Measurements from ENCODE around the gene ABCB8. TPM values are rescaled to one million over a fixed set of nuclear protein-coding genes. Genes with fewer than 3 reads are reported as not detected.
"Not testable (repeated sequence)": the region's sequence is repeated elsewhere in the genome, so short reads cannot be mapped to it uniquely, and the experiment has no call there.

Gene ABCB8
- total RNA-seq, 1 donor from 2014 or later, result 20.4 TPM

GRCh38 chr7:151035026-151035717 lies 6.9 kb downstream of the ABCB8 start:
- DNase-seq, result no peak

- DNase-seq, result no peak
These were observed 7.7 kb downstream of the ABCB8 start for GRCh38 chr7:151035902-151036301.

GRCh38 chr7:151038951-151039849 lies 10.9 kb downstream of the ABCB8 start:
- peak; percentile 96 for DNase-seq

GRCh38 chr7:151039850-151040548 lies 11.7 kb downstream of the ABCB8 start:
- DNase-seq, result no peak

- no peak for DNase-seq
These were observed 12.5 kb downstream of the ABCB8 start for GRCh38 chr7:151040616-151041375.

GRCh38 chr7:151043449-151043848 lies 15.2 kb downstream of the ABCB8 start:
- not testable (repeated sequence) for DNase-seq

GRCh38 chr7:151043959-151044358 lies 15.7 kb downstream of the ABCB8 start:
- DNase-seq, result no peak

GRCh38 chr7:151045262-151045661 lies 17.0 kb downstream of the ABCB8 start:
- no peak for DNase-seq

GRCh38 chr7:151045967-151046366 lies 17.7 kb downstream of the ABCB8 start:
- no peak for DNase-seq

- peak; percentile 20 for DNase-seq
These were observed 18.6 kb downstream of the ABCB8 start for GRCh38 chr7:151046603-151047573.

- DNase-seq, result no peak
These were observed 19.9 kb downstream of the ABCB8 start, which contains the start of gene ASIC3 for GRCh38 chr7:151047976-151048815. Gene ASIC3 (plus strand): TSS chr7:151048531. CDS start chr7:151048886, 355 bp downstream.

- DNase-seq, result no peak
These were observed 20.7 kb downstream of the ABCB8 start for GRCh38 chr7:151048911-151049463.

GRCh38 chr7:151051108-151051507 lies 22.9 kb downstream of the ABCB8 start:
- DNase-seq, result peak; percentile 86

- no peak for DNase-seq
These were observed 24.8 kb downstream of the ABCB8 start for GRCh38 chr7:151053096-151053495.

GRCh38 chr7:151053751-151054150 lies 25.5 kb downstream of the ABCB8 start:
- no peak for DNase-seq

GRCh38 chr7:151056283-151056665 lies 28.0 kb downstream of the ABCB8 start:
- no peak for DNase-seq

- no peak for DNase-seq
These were observed 28.6 kb downstream of the ABCB8 start for GRCh38 chr7:151056666-151057505.

GRCh38 chr7:151057506-151057988 lies 29.3 kb downstream of the ABCB8 start, which contains the start of gene CDK5:
Gene CDK5 (minus strand): TSS chr7:151057897. CDS start chr7:151057848, 49 bp downstream.
- DNase-seq, result no peak

All from dermis blood vessel endothelial cell (primary cell).